GM23248 (cell line): ENCODE data around the gene GULP1. TPM values are rescaled to one million over a fixed set of nuclear protein-coding genes. Genes with fewer than 3 reads are reported as not detected.
A peak's percentile ranks its signal among the peaks of the same experiment; 100 is the strongest.

Source experiments
- DNase-seq: peaks from one replicate; pipeline ENCODE4 v3.0.0-alpha.2; 2015
- H2AFZ ChIP-seq: fragments of 200-600 bp; sonication (generic); 2 replicates; pipeline ENCODE4 v1.6.1; 2016; ENCODE audit warnings: antibody characterized with exemption
- H3F3A ChIP-seq: fragments of 200-600 bp; sonication (generic); 2 replicates; pipeline ENCODE4 v1.6.1; 2016; ENCODE audit warnings: mild to moderate bottlenecking, antibody characterized with exemption, mixed run types; ENCODE audit not compliant: insufficient read depth
- H3K27ac ChIP-seq: fragments of 200-600 bp; sonication (generic); 2 replicates; pipeline ENCODE4 v1.5.1; 2016; ENCODE audit warnings: mild to moderate bottlenecking
- H3K27me3 ChIP-seq: fragments of 200-600 bp; sonication (generic); replicated peaks from 2 replicates; pipeline ENCODE4 v1.6.1; 2016; ENCODE audit warnings: mild to moderate bottlenecking; ENCODE audit not compliant: insufficient read depth
- H3K36me3 ChIP-seq: fragments of 200-600 bp; sonication (generic); 2 replicates; pipeline ENCODE4 v1.6.1; 2016; ENCODE audit warnings: low read depth, mild to moderate bottlenecking
- H3K4me1 ChIP-seq: fragments of 200-600 bp; sonication (generic); 2 replicates; pipeline ENCODE4 v1.6.1; 2016; ENCODE audit warnings: mild to moderate bottlenecking; ENCODE audit not compliant: insufficient read depth
- H3K4me2 ChIP-seq: fragments of 200-600 bp; sonication (generic); one replicate; pipeline ENCODE4 v1.6.1; 2016; ENCODE audit warnings: mild to moderate bottlenecking; ENCODE audit not compliant: unreplicated experiment
- H3K4me3 ChIP-seq: fragments of 200-600 bp; sonication (generic); 2 replicates; pipeline ENCODE4 v1.5.1; 2016; ENCODE audit warnings: mild to moderate bottlenecking
- H3K79me2 ChIP-seq: fragments of 200-600 bp; sonication (generic); 2 replicates; pipeline ENCODE4 v1.6.1; 2016; ENCODE audit warnings: mild to moderate bottlenecking; ENCODE audit not compliant: insufficient read depth
- H3K9ac ChIP-seq: fragments of 200-600 bp; sonication (generic); 2 replicates; pipeline ENCODE4 v1.6.1; 2016; ENCODE audit warnings: mild to moderate bottlenecking
- H3K9me2 ChIP-seq: fragments of 200-600 bp; sonication (generic); 2 replicates; pipeline ENCODE4 v1.6.1; 2016; ENCODE audit warnings: mixed run types, mild to moderate bottlenecking, moderate library complexity; ENCODE audit not compliant: insufficient read depth
- H3K9me3 ChIP-seq: fragments of 200-600 bp; sonication (generic); one replicate; pipeline ENCODE4 v1.6.1; 2017; ENCODE audit warnings: low read depth
- H4K20me1 ChIP-seq: fragments of 200-600 bp; sonication (generic); 2 replicates; pipeline ENCODE4 v1.6.0; 2016; ENCODE audit not compliant: insufficient read depth
- EZH2 ChIP-seq: fragments of 200-600 bp; sonication (generic); IDR thresholded peaks from 2 replicates; pipeline ENCODE4 v1.6.1; 2018; ENCODE audit warnings: antibody characterized with exemption, mild to moderate bottlenecking; ENCODE audit not compliant: insufficient read depth, poor library complexity, severe bottlenecking
- EZH2phosphoT487 ChIP-seq: fragments of 200-600 bp; sonication (generic); IDR thresholded peaks from 2 replicates; pipeline ENCODE4 v1.6.1; 2018; ENCODE audit warnings: antibody characterized with exemption, moderate library complexity, mild to moderate bottlenecking, low read depth; ENCODE audit not compliant: insufficient read depth
- WGBS, 2 experiments: methylation state at CpG; one replicate each; pipeline ENCODE4 v1.1.6; 2015 to 2017; ENCODE audit warnings: low lambda C conversion rate in 2 of 2, low coverage in 1 of 2; ENCODE audit errors: missing lambda C conversion rate in 2 of 2; 5-methylcytosine and 5-hydroxymethylcytosine counted together
- in situ Hi-C: fragments of 300-500 bp; cut with MboI; formaldehyde crosslinking; loops from 2 replicates; pipeline ENCODE4 v1.15.0; 2020
- polyA plus RNA-seq: library from polyadenylated mRNA; unstranded; fragments of >200 nt; fragmentation: Nextera tagmentation; extraction: Ambion mirVana; gene quantifications from 2 replicates; pipeline ENCODE4 v1.2.1, GENCODE V29; 2016
- total RNA-seq: library from RNA; depleted of rRNA; stranded (reverse); fragments of >200 nt; shearing (Covaris generic); gene quantifications from 2 replicates; pipeline ENCODE4 v1.2.3, GENCODE V29; 2014

Gene GULP1
- total and polyA plus RNA-seq, 2 experiments from 2014 or later, result 6.1 to 11.9 TPM

- in situ Hi-C loops, result loop anchor here (25.0 kb wide), 1 partner anchor 924 kb away; no protein-coding TSS in a partner anchor
- TF ChIP-seq EZH2phosphoT487, result no peak
- no peak for TF ChIP-seq EZH2
- Histone ChIP-seq H4K20me1 (no peaks in the 10 kb centered on the region), H3K4me1 (0 out of 2 replicates have a peak, but pooled peaks cover 2% of the 10 kb centered on the region), H2AFZ (no peak overlapping the region), H3K4me2 (no peak overlapping the region), H3K9me3 (no peaks in the 10 kb centered on the region), H3K9me2 (no peaks in the 10 kb centered on the region), H3K9ac (no peak overlapping the region), H3K27me3 (no peaks in the 10 kb centered on the region), H3K27ac (no peak overlapping the region), H3K79me2 (no peaks in the 10 kb centered on the region), H3F3A (no peaks in the 10 kb centered on the region), H3K36me3 (no peaks in the 10 kb centered on the region), H3K4me3 (no peak overlapping the region)
- DNase-seq, result no peak
- 86 to 97% methylated on average over 2 of the region's 2 CpGs for WGBS, 2 experiments
Observed at GRCh38 chr2:188511346-188511745, 219.7 kb downstream of the GULP1 start.

- H3K9ac ChIP-seq, result no peak overlapping the region
- no peaks in the 10 kb centered on the region for H3K9me2 ChIP-seq
- H3K79me2 ChIP-seq, result no peaks in the 10 kb centered on the region
- H3K9me3 ChIP-seq, result no peaks in the 10 kb centered on the region
- WGBS, 2 experiments, result 3% methylated on average over 2 of the region's 2 CpGs
- 0 out of 2 replicates have a peak, but pooled peaks cover 2% of the 10 kb centered on the region for H3K4me1 ChIP-seq
- no peaks in the 10 kb centered on the region for H3F3A ChIP-seq
- no peak overlapping the region; the same call in 1 of the 2 replicates for H3K4me3 ChIP-seq
- H3K36me3 ChIP-seq, result no peaks in the 10 kb centered on the region
- H3K27ac ChIP-seq, result no peak overlapping the region
- H2AFZ ChIP-seq, result peak overlapping the region; percentile 79
- in situ Hi-C loops, result loop anchor here (25.0 kb wide), 1 partner anchor 925 kb away; no protein-coding TSS in a partner anchor
- no peaks in the 10 kb centered on the region for H3K27me3 ChIP-seq
- H4K20me1 ChIP-seq, result no peaks in the 10 kb centered on the region
- DNase-seq, result peak; percentile 77
- no peak for TF ChIP-seq EZH2
- TF ChIP-seq EZH2phosphoT487, result no peak
- peak overlapping the region; percentile 28 for H3K4me2 ChIP-seq
Observed at GRCh38 chr2:188512456-188512855, 220.8 kb downstream of the GULP1 start.

GRCh38 chr2:188515918-188516317 lies 224.2 kb downstream of the GULP1 start:
- Histone ChIP-seq H3K9me2 (no peaks in the 10 kb centered on the region), H3K4me2 (no peak overlapping the region), H3K9me3 (no peaks in the 10 kb centered on the region), H2AFZ (peak overlapping the region; percentile 8; the same call in 1 of the 2 replicates), H3K27me3 (no peaks in the 10 kb centered on the region), H3K9ac (no peak overlapping the region), H3F3A (peaks cover 6% of the 10 kb centered on the region; the same call in 1 of the 2 replicates), H3K79me2 (no peaks in the 10 kb centered on the region), H3K4me3 (no peak overlapping the region), H4K20me1 (no peaks in the 10 kb centered on the region), H3K4me1 (peaks cover 24% of the 10 kb centered on the region), H3K36me3 (no peaks in the 10 kb centered on the region), H3K27ac (no peak overlapping the region)
- 100% methylated on average over 1 of the region's 1 CpG for WGBS, 2 experiments
- no peak for TF ChIP-seq EZH2phosphoT487
- in situ Hi-C loops, result loop anchor here (25.0 kb wide), 1 partner anchor 929 kb away; no protein-coding TSS in a partner anchor
- DNase-seq, result no peak

- no peak overlapping the region for H3K27ac ChIP-seq
- no peak overlapping the region for H3K4me3 ChIP-seq
- in situ Hi-C loops, result loop anchor here (25.0 kb wide), 1 partner anchor 930 kb away; no protein-coding TSS in a partner anchor
- H2AFZ ChIP-seq, result no peak overlapping the region
- no peaks in the 10 kb centered on the region for H4K20me1 ChIP-seq
- H3K79me2 ChIP-seq, result no peaks in the 10 kb centered on the region
- no peak for DNase-seq
- no peaks in the 10 kb centered on the region for H3K27me3 ChIP-seq
- TF ChIP-seq EZH2 (no peak), EZH2phosphoT487 (no peak)
- no peaks in the 10 kb centered on the region for H3K9me3 ChIP-seq
- 90 to 96% methylated on average over 7 of the region's 7 CpGs for WGBS, 2 experiments
- H3K9ac ChIP-seq, result no peak overlapping the region
- H3F3A ChIP-seq, result peaks cover 6% of the 10 kb centered on the region; the same call in 1 of the 2 replicates
- H3K9me2 ChIP-seq, result no peaks in the 10 kb centered on the region
- H3K4me2 ChIP-seq, result peak overlapping the region; percentile 35
- H3K36me3 ChIP-seq, result no peaks in the 10 kb centered on the region
- H3K4me1 ChIP-seq, result peaks cover 22% of the 10 kb centered on the region
Observed at GRCh38 chr2:188517549-188518215, 226.0 kb downstream of the GULP1 start.
